Mucosa of stomach (tissue), 1 donor: ENCODE data around the gene ROPN1L.

ENCODE experiments used
- H3K27me3 ChIP-seq: one replicate; pipeline ENCODE4 v1.7.0; 2013; ENCODE audit warnings: mild to moderate bottlenecking, low read length; ENCODE audit not compliant: control insufficient read depth, insufficient read depth
- H3K36me3 ChIP-seq: one replicate; pipeline ENCODE4 v1.7.0; 2013; ENCODE audit warnings: low read length; ENCODE audit not compliant: control insufficient read depth, insufficient read depth
- H3K4me1 ChIP-seq: one replicate; pipeline ENCODE4 v1.7.0; 2013; ENCODE audit warnings: mild to moderate bottlenecking, low read length; ENCODE audit not compliant: control insufficient read depth, insufficient read depth
- H3K4me3 ChIP-seq: one replicate; pipeline ENCODE4 v1.7.0; 2013; ENCODE audit warnings: low read length
- H3K9ac ChIP-seq: one replicate; pipeline ENCODE4 v1.7.0; 2013; ENCODE audit warnings: mild to moderate bottlenecking, low read length, moderate library complexity
- H3K9me3 ChIP-seq: one replicate; pipeline ENCODE4 v1.7.0; 2013; ENCODE audit warnings: mild to moderate bottlenecking, low read length, moderate library complexity; ENCODE audit not compliant: control insufficient read depth
- donor health status: Pancreatic carcinoma.

ROPN1L gene

DNA sequence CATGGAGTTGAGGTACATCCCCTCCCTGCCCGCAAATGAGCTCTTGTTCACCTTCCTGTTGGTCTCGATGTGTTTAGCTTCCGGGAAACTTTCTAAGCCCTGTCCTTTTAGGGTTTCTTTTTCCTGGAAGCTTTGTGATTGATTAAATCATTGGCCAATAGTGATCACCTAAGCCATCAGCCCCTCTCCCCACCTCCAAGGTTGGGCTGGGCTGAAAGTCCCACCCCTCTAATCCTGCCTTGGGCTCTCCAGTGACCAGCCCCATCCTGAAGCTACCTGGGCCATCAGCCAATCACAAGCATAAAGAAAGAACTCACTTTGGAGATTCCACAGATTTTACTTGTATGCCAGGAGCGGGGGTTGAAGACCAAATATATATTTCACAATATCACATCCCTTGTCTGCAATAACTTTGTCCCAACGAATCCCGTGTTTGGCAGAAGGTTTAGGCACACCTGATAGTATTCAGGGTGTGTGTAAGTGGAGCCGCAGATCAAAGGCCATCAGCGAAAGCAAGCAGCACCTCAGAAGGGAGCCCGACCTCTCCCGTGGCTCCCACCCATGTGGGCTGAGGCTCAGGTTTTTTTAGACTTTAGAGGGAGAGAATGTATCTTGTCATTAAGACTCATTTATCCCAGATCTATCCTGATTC lies 20.4 kb downstream of the ROPN1L start:
- no peaks in the 10 kb centered on the region for H3K27me3 ChIP-seq
- no peaks in the 10 kb centered on the region for H3K36me3 ChIP-seq
- H3K9me3 ChIP-seq, result no peaks in the 10 kb centered on the region
- peaks cover 26% of the 10 kb centered on the region for H3K4me1 ChIP-seq
- H3K4me3 ChIP-seq, result no peak overlapping the region
- H3K9ac ChIP-seq, result no peak overlapping the region

DNA sequence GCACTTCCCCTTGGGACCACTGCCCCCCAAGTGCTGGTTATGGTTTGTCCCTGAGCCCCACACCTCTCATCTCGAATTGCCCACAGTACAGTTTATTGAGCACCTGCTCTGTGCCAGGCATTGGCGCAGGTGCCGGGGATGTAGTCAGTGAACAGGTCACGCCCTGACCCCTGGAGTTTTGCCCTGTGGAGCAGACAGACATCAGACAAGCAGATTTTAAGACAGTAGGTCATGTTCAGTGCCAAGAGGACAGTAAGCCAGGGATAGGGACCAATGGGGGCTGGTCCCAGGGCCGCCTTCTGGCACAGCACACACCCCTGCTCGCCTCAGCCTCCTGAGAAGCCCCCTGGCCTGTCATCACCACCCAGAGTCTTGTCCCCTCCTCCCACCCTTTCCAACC lies 21.9 kb downstream of the ROPN1L start:
- H3K4me3 ChIP-seq, result no peak overlapping the region
- H3K27me3 ChIP-seq, result no peaks in the 10 kb centered on the region
- H3K4me1 ChIP-seq, result peaks cover 22% of the 10 kb centered on the region
- H3K9ac ChIP-seq, result no peak overlapping the region
- no peaks in the 10 kb centered on the region for H3K36me3 ChIP-seq
- H3K9me3 ChIP-seq, result no peaks in the 10 kb centered on the region

- Histone ChIP-seq H3K4me3 (no peak overlapping the region), H3K9ac (no peak overlapping the region), H3K4me1 (peaks cover 22% of the 10 kb centered on the region), H3K36me3 (no peaks in the 10 kb centered on the region), H3K27me3 (no peaks in the 10 kb centered on the region), H3K9me3 (no peaks in the 10 kb centered on the region)
Measured at GRCh38 chr5:10464173-10464572, 22.5 kb downstream of the ROPN1L start.

GRCh38 chr5:10465726-10466125 lies 24.0 kb downstream of the ROPN1L start:
- Histone ChIP-seq H3K4me3 (no peak overlapping the region), H3K4me1 (peaks cover 16% of the 10 kb centered on the region), H3K36me3 (no peaks in the 10 kb centered on the region), H3K27me3 (no peaks in the 10 kb centered on the region), H3K9ac (no peak overlapping the region), H3K9me3 (no peaks in the 10 kb centered on the region)

DNA sequence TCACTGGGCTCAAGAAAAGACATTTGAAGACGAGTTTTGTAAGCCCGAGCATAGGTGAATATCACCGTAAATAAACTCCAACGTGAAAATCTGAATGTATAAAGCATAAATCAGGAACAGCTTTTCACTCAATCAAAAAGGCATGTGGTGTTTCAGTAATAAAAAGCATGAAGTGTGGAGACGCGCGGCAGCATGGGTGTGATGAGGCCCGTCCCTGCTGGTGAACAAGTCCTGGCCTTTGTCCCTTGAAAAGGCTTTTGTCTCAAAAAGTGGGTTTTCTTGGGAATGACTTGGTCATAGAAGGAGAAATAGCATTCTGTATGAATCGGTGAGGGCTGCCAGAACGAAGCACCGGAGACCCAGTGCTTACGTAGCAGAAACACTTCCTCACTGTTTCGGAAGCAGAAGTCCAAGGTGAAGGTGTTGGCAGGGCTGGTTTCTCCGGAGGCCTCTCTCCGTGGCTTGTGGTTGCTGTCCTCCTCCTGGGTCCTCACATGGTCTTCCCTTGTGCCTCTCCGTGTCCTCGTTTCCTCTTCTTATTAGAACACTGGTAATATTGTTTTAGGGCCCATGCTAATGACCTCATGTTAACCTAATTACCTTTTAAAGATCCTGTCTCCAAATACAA lies 24.9 kb downstream of the ROPN1L start:
- H3K4me1 ChIP-seq, result peaks cover 10% of the 10 kb centered on the region
- H3K9ac ChIP-seq, result no peak overlapping the region
- H3K27me3 ChIP-seq, result no peaks in the 10 kb centered on the region
- no peaks in the 10 kb centered on the region for H3K36me3 ChIP-seq
- H3K9me3 ChIP-seq, result no peaks in the 10 kb centered on the region
- H3K4me3 ChIP-seq, result no peak overlapping the region

DNA sequence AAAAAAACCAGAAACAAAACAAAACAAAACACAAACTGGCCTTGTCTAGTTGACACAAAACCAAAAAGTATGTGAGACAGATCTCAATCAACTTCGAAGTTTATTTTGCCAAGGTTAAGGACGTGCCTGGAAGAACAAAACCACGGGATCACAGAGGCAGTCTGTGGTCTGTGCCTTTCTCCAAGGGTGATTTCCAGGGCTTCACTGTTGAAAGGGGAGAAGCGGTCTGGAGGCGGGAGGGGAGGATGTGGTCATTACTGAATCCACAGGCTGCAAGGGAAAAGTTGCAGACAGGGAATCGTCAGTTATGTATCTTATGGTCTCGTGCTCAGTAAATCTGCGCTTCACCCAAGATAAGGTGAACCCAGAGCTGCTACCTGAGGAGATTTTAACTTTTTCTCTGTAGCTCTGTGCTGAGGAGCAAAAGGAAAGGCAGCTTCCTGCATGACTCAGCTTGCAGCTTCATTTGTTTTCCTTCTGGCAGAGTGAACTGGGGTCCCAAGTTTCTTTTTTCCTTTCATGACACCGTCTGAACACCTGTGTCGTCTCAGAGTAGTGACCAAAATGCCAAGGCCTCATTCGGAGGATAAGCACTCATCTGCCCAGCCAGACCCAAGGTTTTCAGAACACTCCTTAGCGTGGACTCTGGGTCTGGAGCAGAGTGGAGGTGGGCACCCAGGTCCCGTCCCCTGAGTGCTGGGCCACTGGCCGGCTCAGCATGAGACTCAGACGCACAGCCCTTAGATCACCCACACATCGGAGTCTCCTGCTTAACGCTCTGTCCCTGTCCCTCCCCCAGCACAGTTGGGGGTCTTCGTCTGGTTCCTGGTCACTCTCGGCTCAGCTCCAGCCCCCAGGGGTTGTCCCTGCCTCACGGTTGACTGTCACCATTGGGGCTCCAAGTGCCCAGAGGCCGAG lies 25.9 kb downstream of the ROPN1L start:
- Histone ChIP-seq H3K9ac (no peak overlapping the region), H3K9me3 (no peaks in the 10 kb centered on the region), H3K4me3 (no peak overlapping the region), H3K27me3 (no peaks in the 10 kb centered on the region), H3K4me1 (peaks cover 4% of the 10 kb centered on the region), H3K36me3 (no peaks in the 10 kb centered on the region)

GRCh38 chr5:10468256-10468655 lies 26.6 kb downstream of the ROPN1L start:
- H3K9ac ChIP-seq, result no peak overlapping the region
- H3K4me1 ChIP-seq, result peaks cover 4% of the 10 kb centered on the region
- H3K9me3 ChIP-seq, result no peaks in the 10 kb centered on the region
- no peaks in the 10 kb centered on the region for H3K27me3 ChIP-seq
- no peak overlapping the region for H3K4me3 ChIP-seq
- H3K36me3 ChIP-seq, result no peaks in the 10 kb centered on the region

- Histone ChIP-seq H3K9ac (no peak overlapping the region), H3K27me3 (no peaks in the 10 kb centered on the region), H3K4me1 (peaks cover 4% of the 10 kb centered on the region), H3K9me3 (no peaks in the 10 kb centered on the region), H3K4me3 (no peak overlapping the region), H3K36me3 (no peaks in the 10 kb centered on the region)
Measured at GRCh38 chr5:10469253-10470050, 27.8 kb downstream of the ROPN1L start.

GRCh38 chr5:10470669-10471068 lies 29.0 kb downstream of the ROPN1L start:
- Histone ChIP-seq H3K4me1 (peaks cover 4% of the 10 kb centered on the region), H3K9ac (no peak overlapping the region), H3K36me3 (no peaks in the 10 kb centered on the region), H3K9me3 (no peaks in the 10 kb centered on the region), H3K4me3 (no peak overlapping the region), H3K27me3 (no peaks in the 10 kb centered on the region)

GRCh38 chr5:10471677-10472076 lies 30.0 kb downstream of the ROPN1L start:
- Histone ChIP-seq H3K4me1 (peaks cover 4% of the 10 kb centered on the region), H3K36me3 (no peaks in the 10 kb centered on the region), H3K27me3 (no peaks in the 10 kb centered on the region), H3K9ac (no peak overlapping the region), H3K4me3 (no peak overlapping the region), H3K9me3 (no peaks in the 10 kb centered on the region)

GRCh38 chr5:10474521-10475075 lies 32.9 kb downstream of the ROPN1L start:
- no peaks in the 10 kb centered on the region for H3K27me3 ChIP-seq
- H3K36me3 ChIP-seq, result no peaks in the 10 kb centered on the region
- H3K4me1 ChIP-seq, result peaks cover 7% of the 10 kb centered on the region
- H3K9ac ChIP-seq, result no peak overlapping the region
- H3K4me3 ChIP-seq, result no peak overlapping the region
- no peaks in the 10 kb centered on the region for H3K9me3 ChIP-seq
